PC-9 (cell line): ENCODE data around the gene TERT.

Experiments used
- CTCF ChIP-seq: fragments of 200-600 bp; sonication (generic); conservative IDR thresholded peaks from 2 replicates; pipeline ENCODE4 v1.6.1; 2017; ENCODE audit warnings: mixed run types, antibody characterized with exemption, mild to moderate bottlenecking, moderate library complexity
- EZH2 ChIP-seq: fragments of 200-600 bp; sonication (generic); IDR thresholded peaks from 2 replicates; pipeline ENCODE4 v1.8.0; 2017; ENCODE audit warnings: antibody characterized with exemption, low read depth

- TF ChIP-seq CTCF = no peak
- TF ChIP-seq EZH2 = no peak
These were observed 40.7 kb downstream of the TERT start for GRCh38 chr5:1254196-1254595.
